Upper lobe of right lung (tissue), 1 donor: ENCODE measurements around the gene FRY. TPM values are rescaled to one million over a fixed set of nuclear protein-coding genes. Genes with fewer than 3 reads are reported as not detected.

Experiments
- ATAC-seq: fragments of 200-7000 bp; cut with Tn5 transposase; one replicate; pipeline ENCODE4 v1.9.1; 2020; ENCODE audit warnings: mild to moderate bottlenecking, moderate library complexity
- DNase-seq: peaks from one replicate; pipeline ENCODE4 v3.0.0-alpha.2; 2020
- H3K27ac ChIP-seq: fragments of 200-600 bp; one replicate; pipeline ENCODE4 v1.8.0; 2022
- H3K27me3 ChIP-seq: fragments of 200-600 bp; one replicate; pipeline ENCODE4 v1.8.0; 2022; ENCODE audit warnings: mild to moderate bottlenecking
- H3K36me3 ChIP-seq: fragments of 200-600 bp; one replicate; pipeline ENCODE4 v1.8.0; 2022
- H3K4me1 ChIP-seq: fragments of 200-600 bp; one replicate; pipeline ENCODE4 v1.8.0; 2022
- H3K4me3 ChIP-seq: fragments of 200-600 bp; one replicate; pipeline ENCODE4 v1.8.0; 2022; ENCODE audit warnings: mild to moderate bottlenecking
- H3K9me3 ChIP-seq: fragments of 200-600 bp; one replicate; pipeline ENCODE4 v1.8.0; 2022
- intact Hi-C: fragments of 100-400 bp; cut with DNase I; formaldehyde crosslinking; loops from one replicate; pipeline ENCODE4 v1.11.0; 2022
- total RNA-seq: library from RNA; stranded (reverse); fragmentation: NEBNext Ultra II Directional; extraction: Animal tissue kit (Norgen Biotek cat#: 25700); gene quantifications from one replicate; pipeline ENCODE4 v1.2.1, GENCODE V29; 2021
- TF ChIP-seq, protein P1 (sequence below): fragments of 200-600 bp; IDR thresholded peaks from one replicate; pipeline ENCODE4 v1.8.0; 2022; ENCODE audit warnings: antibody characterized with exemption
- donor health status: DM: no; HTN: yes; CAD: no; lungs with severe emphysema.

FRY gene
- total RNA-seq, 1 donor from 2014 or later = 76.6 TPM

DNA sequence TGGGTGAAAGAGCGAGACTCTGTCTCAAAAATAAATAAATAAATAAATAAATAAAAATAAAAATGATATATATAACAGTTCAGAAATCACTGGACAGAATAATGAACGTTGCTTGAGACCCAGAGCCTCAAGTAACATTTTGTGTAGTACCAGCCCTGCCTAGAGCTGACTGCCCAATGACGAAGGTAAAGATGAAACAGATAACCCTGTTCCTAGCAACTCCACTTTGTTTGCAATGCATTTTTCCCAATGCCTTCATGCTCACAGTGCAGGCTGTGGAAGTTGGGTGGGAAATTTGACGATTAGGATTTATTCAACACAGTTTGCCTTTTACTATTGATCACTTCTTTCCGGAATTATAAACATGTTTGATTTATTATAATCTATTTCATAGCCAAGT, 22.2 kb upstream of the FRY start:
- TF ChIP-seq, protein P1, sequence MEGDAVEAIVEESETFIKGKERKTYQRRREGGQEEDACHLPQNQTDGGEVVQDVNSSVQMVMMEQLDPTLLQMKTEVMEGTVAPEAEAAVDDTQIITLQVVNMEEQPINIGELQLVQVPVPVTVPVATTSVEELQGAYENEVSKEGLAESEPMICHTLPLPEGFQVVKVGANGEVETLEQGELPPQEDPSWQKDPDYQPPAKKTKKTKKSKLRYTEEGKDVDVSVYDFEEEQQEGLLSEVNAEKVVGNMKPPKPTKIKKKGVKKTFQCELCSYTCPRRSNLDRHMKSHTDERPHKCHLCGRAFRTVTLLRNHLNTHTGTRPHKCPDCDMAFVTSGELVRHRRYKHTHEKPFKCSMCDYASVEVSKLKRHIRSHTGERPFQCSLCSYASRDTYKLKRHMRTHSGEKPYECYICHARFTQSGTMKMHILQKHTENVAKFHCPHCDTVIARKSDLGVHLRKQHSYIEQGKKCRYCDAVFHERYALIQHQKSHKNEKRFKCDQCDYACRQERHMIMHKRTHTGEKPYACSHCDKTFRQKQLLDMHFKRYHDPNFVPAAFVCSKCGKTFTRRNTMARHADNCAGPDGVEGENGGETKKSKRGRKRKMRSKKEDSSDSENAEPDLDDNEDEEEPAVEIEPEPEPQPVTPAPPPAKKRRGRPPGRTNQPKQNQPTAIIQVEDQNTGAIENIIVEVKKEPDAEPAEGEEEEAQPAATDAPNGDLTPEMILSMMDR = no peak
- ATAC-seq (no peak), DNase-seq (no peak)
- H3K27ac ChIP-seq = no peak overlapping the region
- H3K9me3 ChIP-seq = no peaks in the 10 kb centered on the region
- H3K27me3 ChIP-seq = no peaks in the 10 kb centered on the region
- no peaks in the 10 kb centered on the region for H3K4me1 ChIP-seq
- intact Hi-C loops = no loop called here
- no peaks in the 10 kb centered on the region for H3K36me3 ChIP-seq
- no peak overlapping the region for H3K4me3 ChIP-seq

DNA sequence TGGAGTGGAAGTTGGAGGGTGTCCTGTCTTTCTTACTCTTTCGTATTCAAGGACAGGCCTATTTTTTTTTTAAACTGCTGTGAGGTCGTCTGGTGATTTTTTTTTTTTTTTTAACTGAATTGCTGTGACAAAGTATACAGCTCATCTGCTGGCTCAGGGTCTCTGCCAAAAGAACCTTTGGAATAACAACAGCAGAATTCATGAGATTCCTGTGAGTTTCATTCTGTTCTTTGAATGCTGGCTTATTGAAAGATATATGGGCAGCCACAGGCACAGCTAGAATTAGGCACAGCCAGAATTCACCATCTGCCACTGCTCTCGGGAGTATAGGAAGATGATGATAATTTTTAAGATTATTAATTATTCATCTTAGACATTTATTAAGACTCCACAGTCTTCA, 21.4 kb upstream of the FRY start:
- Histone ChIP-seq H3K9me3 (no peaks in the 10 kb centered on the region), H3K27me3 (no peaks in the 10 kb centered on the region), H3K4me1 (no peaks in the 10 kb centered on the region), H3K4me3 (no peak overlapping the region), H3K27ac (no peak overlapping the region), H3K36me3 (no peaks in the 10 kb centered on the region)
- intact Hi-C loops = no loop called here
- TF ChIP-seq, protein P1 = no peak
- no peak for ATAC-seq
- no peak for DNase-seq

DNA sequence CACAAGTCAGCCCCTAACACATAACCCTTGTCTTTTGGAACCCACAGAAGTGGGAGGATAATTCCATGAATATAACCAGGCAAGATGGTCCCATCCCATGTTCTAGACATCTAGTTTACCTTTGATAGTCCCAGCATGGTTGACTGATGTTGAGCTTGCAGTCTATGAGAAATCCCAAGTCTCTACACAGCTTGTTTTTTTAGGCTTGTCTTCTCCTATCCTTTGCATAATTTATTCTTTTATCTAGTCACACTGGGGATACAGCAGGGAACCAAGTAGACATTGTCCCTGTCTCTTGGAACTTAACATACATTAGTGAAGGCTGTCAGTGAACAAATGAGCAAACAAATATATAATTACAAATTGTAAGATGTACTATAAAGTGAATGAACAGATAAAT, 19.6 kb upstream of the FRY start:
- no peaks in the 10 kb centered on the region for H3K36me3 ChIP-seq
- H3K4me1 ChIP-seq = no peaks in the 10 kb centered on the region
- TF ChIP-seq, protein P1 = no peak
- H3K27ac ChIP-seq = no peak overlapping the region
- no peak overlapping the region for H3K4me3 ChIP-seq
- no peak for DNase-seq
- no peaks in the 10 kb centered on the region for H3K27me3 ChIP-seq
- no peaks in the 10 kb centered on the region for H3K9me3 ChIP-seq
- intact Hi-C loops = no loop called here
- no peak for ATAC-seq

DNA sequence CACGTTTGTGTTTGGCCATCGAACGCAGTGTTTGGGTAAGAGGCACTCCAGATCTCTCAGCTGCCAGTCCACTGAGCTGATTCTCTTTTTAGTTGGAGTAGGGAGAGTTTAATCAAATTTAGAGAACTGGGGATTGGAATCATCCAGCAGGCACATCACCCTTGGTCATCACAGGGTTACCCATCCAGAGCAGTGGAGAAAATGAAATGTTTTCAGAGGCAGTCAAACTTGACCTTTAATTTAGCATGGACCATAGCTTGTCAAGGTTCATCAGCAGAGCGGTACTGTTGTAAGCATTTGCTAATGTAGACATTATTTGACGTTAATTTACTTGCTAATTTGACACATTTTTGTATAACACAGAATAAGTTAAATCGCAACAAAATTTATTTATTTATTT, 18.4 kb upstream of the FRY start:
- Histone ChIP-seq H3K27ac (no peak overlapping the region), H3K4me1 (no peaks in the 10 kb centered on the region), H3K9me3 (no peaks in the 10 kb centered on the region), H3K4me3 (no peak overlapping the region), H3K27me3 (no peaks in the 10 kb centered on the region), H3K36me3 (no peaks in the 10 kb centered on the region)
- intact Hi-C loops = no loop called here
- DNase-seq = no peak
- TF ChIP-seq, protein P1 = no peak
- ATAC-seq = no peak

DNA sequence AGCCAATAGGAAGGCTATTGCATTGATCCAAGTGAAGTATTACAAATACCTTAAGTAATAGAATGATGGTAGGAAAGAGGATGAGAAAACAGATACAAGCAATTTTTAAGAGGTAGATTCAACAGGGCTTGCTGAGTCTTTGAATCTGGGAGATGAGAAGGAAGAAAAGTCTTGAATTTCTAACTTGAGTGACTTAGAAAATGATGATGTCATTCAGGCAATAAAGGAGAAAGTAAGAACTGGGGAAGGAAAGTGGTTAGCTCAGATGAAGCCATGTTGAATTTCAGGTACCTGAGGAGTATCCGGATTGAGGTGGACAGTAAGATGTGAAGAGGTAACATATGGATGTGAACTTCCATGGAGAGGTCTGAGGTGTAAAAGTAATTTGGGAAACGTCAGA, 15.5 kb upstream of the FRY start:
- no peaks in the 10 kb centered on the region for H3K27me3 ChIP-seq
- DNase-seq (no peak), ATAC-seq (no peak)
- no peaks in the 10 kb centered on the region for H3K36me3 ChIP-seq
- H3K9me3 ChIP-seq = no peaks in the 10 kb centered on the region
- H3K27ac ChIP-seq = no peak overlapping the region
- TF ChIP-seq, protein P1 = no peak
- H3K4me3 ChIP-seq = no peak overlapping the region
- H3K4me1 ChIP-seq = no peaks in the 10 kb centered on the region
- intact Hi-C loops = no loop called here

DNA sequence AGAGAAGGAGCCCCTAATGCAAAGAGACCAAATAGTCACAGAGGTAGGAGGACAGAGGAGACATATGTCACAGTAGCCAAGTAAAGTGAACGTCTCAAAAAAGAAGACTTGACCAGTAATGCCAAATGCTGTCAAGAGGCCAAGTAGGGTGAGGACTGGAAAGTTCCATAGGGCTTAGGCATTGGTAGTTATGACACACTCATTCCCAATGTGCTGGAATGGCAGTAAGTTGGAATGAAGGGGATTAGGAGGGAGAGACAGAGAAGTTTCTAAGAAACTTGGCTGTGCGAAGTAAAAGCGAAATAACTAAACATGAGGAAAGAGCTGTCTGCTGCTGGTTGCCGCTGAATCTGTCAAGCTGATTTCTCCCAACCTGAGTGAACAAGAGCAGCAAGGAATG, 14.9 kb upstream of the FRY start:
- ATAC-seq (no peak), DNase-seq (no peak)
- Histone ChIP-seq H3K27me3 (no peaks in the 10 kb centered on the region), H3K36me3 (no peaks in the 10 kb centered on the region), H3K4me3 (no peak overlapping the region), H3K9me3 (no peaks in the 10 kb centered on the region), H3K4me1 (no peaks in the 10 kb centered on the region), H3K27ac (no peak overlapping the region)
- TF ChIP-seq, protein P1 = no peak
- intact Hi-C loops = no loop called here
